ENCODE measurements around the gene MYO1A. TPM values are rescaled to one million over a fixed set of nuclear protein-coding genes. Genes with fewer than 3 reads are reported as not detected.

MYO1A gene
- polyA plus RNA-seq, 1 of the 3 experiments (the other 2 are of a cell fraction) = not detected

DNA sequence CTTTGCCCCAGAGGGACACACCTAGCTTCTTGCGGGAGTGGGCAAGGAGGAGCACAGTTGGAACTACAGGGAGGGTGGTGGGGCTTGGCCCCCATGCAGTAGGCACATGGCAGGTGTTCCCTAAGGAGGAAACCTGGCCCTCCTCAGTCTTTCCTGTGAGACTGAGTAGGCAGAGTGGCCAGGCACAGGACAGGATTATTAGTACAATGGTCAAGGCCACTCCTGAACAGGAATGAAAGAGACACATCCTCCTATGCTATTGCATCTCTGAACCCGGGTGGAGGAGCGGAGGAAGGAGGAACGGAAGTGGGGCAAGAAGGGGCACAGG lies 846 bp downstream of the MYO1A start:
- H4K20me1 ChIP-seq (ENCODE audit: insufficient read depth) = no peaks in the 10 kb centered on the region
- H3K79me2 ChIP-seq (ENCODE audit: insufficient read depth) = no peaks in the 10 kb centered on the region
- no peaks in the 10 kb centered on the region for H3K9me3 ChIP-seq
- no peaks in the 10 kb centered on the region for H3K4me1 ChIP-seq (ENCODE audit: control insufficient read depth in 1 of 2, insufficient read depth in 2 of 2, low read depth in 1 of 2, low read length in 1 of 2)
- no peak overlapping the region for H2AFZ ChIP-seq (ENCODE audit: low read depth)
- no peaks in the 10 kb centered on the region for H3F3A ChIP-seq (replicated peaks; ENCODE audit: insufficient read depth)
- H3K4me2 ChIP-seq = no peak overlapping the region
- DNase-seq = no peak
- ChIA-PET POLR2A (no interaction called here), CTCF (interaction anchor here (0.9 to 8.6 kb wide), 9 partner anchors 12 to 194 kb away, joined by 3 to 81 read pairs (median 4); partner anchors contain the start of genes NAB2, TAC3 and ZBTB39)
- H3K27ac ChIP-seq (ENCODE audit: low read depth in 2 of 2, low read length in 1 of 2) = no peak overlapping the region
- 62% methylated on average over 4 of the region's 4 CpGs for WGBS (ENCODE audit: low lambda C conversion rate)
- H3K9ac ChIP-seq = no peak overlapping the region
- H3K9me2 ChIP-seq = no peaks in the 10 kb centered on the region
- no peak overlapping the region for H3K4me3 ChIP-seq (ENCODE audit: low read depth in 2 of 2, low read length in 1 of 2)
- TF ChIP-seq FOXJ3 (CRISPR knock-in tag; IDR thresholded peaks at IDR 0.05) (no peak), MEF2A (IDR thresholded peaks at IDR 0.05; ENCODE audit: borderline replicate concordance, low read depth) (no peak), FOXM1 (IDR thresholded peaks at IDR 0.05; ENCODE audit: low read depth) (no peak), POLR2AphosphoS5 (IDR thresholded peaks at IDR 0.05; ENCODE audit: low read depth, low read length) (no peak), NFIC (IDR thresholded peaks at IDR 0.05; ENCODE audit: borderline replicate concordance) (no peak), NRF1 (IDR thresholded peaks at IDR 0.05; ENCODE audit: low read depth, low read length) (no peak), ELF1 (IDR thresholded peaks at IDR 0.05) (no peak), RXRA (IDR thresholded peaks at IDR 0.05; ENCODE audit: borderline replicate concordance, low read depth) (no peak), GATA2 (CRISPR knock-in tag; IDR thresholded peaks at IDR 0.05) (no peak)
- TF ChIP-seq, protein P1, sequence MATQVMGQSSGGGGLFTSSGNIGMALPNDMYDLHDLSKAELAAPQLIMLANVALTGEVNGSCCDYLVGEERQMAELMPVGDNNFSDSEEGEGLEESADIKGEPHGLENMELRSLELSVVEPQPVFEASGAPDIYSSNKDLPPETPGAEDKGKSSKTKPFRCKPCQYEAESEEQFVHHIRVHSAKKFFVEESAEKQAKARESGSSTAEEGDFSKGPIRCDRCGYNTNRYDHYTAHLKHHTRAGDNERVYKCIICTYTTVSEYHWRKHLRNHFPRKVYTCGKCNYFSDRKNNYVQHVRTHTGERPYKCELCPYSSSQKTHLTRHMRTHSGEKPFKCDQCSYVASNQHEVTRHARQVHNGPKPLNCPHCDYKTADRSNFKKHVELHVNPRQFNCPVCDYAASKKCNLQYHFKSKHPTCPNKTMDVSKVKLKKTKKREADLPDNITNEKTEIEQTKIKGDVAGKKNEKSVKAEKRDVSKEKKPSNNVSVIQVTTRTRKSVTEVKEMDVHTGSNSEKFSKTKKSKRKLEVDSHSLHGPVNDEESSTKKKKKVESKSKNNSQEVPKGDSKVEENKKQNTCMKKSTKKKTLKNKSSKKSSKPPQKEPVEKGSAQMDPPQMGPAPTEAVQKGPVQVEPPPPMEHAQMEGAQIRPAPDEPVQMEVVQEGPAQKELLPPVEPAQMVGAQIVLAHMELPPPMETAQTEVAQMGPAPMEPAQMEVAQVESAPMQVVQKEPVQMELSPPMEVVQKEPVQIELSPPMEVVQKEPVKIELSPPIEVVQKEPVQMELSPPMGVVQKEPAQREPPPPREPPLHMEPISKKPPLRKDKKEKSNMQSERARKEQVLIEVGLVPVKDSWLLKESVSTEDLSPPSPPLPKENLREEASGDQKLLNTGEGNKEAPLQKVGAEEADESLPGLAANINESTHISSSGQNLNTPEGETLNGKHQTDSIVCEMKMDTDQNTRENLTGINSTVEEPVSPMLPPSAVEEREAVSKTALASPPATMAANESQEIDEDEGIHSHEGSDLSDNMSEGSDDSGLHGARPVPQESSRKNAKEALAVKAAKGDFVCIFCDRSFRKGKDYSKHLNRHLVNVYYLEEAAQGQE (IDR thresholded peaks at IDR 0.05; ENCODE audit: low read depth, low read length) = no peak
- TF ChIP-seq, protein P2, sequence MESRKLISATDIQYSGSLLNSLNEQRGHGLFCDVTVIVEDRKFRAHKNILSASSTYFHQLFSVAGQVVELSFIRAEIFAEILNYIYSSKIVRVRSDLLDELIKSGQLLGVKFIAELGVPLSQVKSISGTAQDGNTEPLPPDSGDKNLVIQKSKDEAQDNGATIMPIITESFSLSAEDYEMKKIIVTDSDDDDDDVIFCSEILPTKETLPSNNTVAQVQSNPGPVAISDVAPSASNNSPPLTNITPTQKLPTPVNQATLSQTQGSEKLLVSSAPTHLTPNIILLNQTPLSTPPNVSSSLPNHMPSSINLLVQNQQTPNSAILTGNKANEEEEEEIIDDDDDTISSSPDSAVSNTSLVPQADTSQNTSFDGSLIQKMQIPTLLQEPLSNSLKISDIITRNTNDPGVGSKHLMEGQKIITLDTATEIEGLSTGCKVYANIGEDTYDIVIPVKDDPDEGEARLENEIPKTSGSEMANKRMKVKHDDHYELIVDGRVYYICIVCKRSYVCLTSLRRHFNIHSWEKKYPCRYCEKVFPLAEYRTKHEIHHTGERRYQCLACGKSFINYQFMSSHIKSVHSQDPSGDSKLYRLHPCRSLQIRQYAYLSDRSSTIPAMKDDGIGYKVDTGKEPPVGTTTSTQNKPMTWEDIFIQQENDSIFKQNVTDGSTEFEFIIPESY (IDR thresholded peaks at IDR 0.05; ENCODE audit: borderline replicate concordance, low read depth) = no peak
- TF ChIP-seq, protein P3, sequence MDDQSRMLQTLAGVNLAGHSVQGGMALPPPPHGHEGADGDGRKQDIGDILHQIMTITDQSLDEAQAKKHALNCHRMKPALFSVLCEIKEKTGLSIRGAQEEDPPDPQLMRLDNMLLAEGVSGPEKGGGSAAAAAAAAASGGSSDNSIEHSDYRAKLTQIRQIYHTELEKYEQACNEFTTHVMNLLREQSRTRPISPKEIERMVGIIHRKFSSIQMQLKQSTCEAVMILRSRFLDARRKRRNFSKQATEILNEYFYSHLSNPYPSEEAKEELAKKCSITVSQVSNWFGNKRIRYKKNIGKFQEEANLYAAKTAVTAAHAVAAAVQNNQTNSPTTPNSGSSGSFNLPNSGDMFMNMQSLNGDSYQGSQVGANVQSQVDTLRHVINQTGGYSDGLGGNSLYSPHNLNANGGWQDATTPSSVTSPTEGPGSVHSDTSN (IDR thresholded peaks at IDR 0.05) = no peak
- TF ChIP-seq, protein P4, sequence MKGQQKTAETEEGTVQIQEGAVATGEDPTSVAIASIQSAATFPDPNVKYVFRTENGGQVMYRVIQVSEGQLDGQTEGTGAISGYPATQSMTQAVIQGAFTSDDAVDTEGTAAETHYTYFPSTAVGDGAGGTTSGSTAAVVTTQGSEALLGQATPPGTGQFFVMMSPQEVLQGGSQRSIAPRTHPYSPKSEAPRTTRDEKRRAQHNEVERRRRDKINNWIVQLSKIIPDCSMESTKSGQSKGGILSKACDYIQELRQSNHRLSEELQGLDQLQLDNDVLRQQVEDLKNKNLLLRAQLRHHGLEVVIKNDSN (IDR thresholded peaks at IDR 0.05; ENCODE audit: borderline replicate concordance, low read depth) = no peak
- H3K36me3 ChIP-seq (replicated peaks in 1 of 2; ENCODE audit: control insufficient read depth in 1 of 2, insufficient read depth in 2 of 2, low read length in 1 of 2) = peaks cover 0 to 2% of the 10 kb centered on the region in 2 experiments
- H3K27me3 ChIP-seq (ENCODE audit: insufficient read depth) = no peaks in the 10 kb centered on the region

Measured in SK-N-SH (cell line).